Neural progenitor cell (in vitro differentiated cells): ENCODE data around the gene PSME2. TPM values are rescaled to one million over a fixed set of nuclear protein-coding genes. Genes with fewer than 3 reads are reported as not detected.

Experiments
- DNase-seq: peaks from one replicate; pipeline ENCODE4 v3.0.0-alpha.2; 2016; ENCODE audit warnings: low spot score
- H2AFZ ChIP-seq: fragments of 200-600 bp; sonication (generic); replicated peaks from 2 replicates; pipeline ENCODE4 v1.6.1; 2016; ENCODE audit warnings: antibody characterized with exemption
- H3F3A ChIP-seq: fragments of 200-600 bp; sonication (generic); 2 replicates; pipeline ENCODE4 v1.6.1; 2016; ENCODE audit warnings: antibody characterized with exemption, low read depth
- H3K27ac ChIP-seq: fragments of 200-600 bp; sonication (generic); 2 replicates; pipeline ENCODE4 v1.5.1; 2016; ENCODE audit warnings: mild to moderate bottlenecking
- H3K27me3 ChIP-seq: fragments of 200-600 bp; sonication (generic); 2 replicates; pipeline ENCODE4 v1.6.1; 2016; ENCODE audit warnings: mild to moderate bottlenecking, moderate library complexity
- H3K36me3 ChIP-seq: fragments of 200-600 bp; sonication (generic); 2 replicates; pipeline ENCODE4 v1.5.1; 2016
- H3K4me1 ChIP-seq: fragments of 200-600 bp; sonication (generic); 2 replicates; pipeline ENCODE4 v1.6.1; 2016; ENCODE audit warnings: mixed run types
- H3K4me2 ChIP-seq: fragments of 200-600 bp; sonication (generic); 2 replicates; pipeline ENCODE4 v1.6.1; 2016
- H3K4me3 ChIP-seq: fragments of 200-600 bp; sonication (generic); 2 replicates; pipeline ENCODE4 v1.5.1; 2016
- H3K79me2 ChIP-seq: fragments of 200-600 bp; sonication (generic); 2 replicates; pipeline ENCODE4 v1.6.1; 2016; ENCODE audit warnings: low read depth
- H3K9ac ChIP-seq: fragments of 200-600 bp; sonication (generic); 2 replicates; pipeline ENCODE4 v1.6.1; 2016
- H3K9me3 ChIP-seq: fragments of 200-600 bp; sonication (generic); 2 replicates; pipeline ENCODE4 v1.5.1; 2016; ENCODE audit warnings: low read depth
- H4K20me1 ChIP-seq: fragments of 200-600 bp; sonication (generic); 2 replicates; pipeline ENCODE4 v1.6.1; 2016; ENCODE audit warnings: low read depth
- H3K27ac Mint-ChIP-seq: 3 replicates; pipeline ENCODE4 v1.8.0; 2021; ENCODE audit warnings: mixed read lengths
- H3K27me3 Mint-ChIP-seq: 2 replicates; pipeline ENCODE4 v1.8.0; 2022; ENCODE audit warnings: low read depth, mild to moderate bottlenecking, inconsistent platforms, moderate library complexity, mixed read lengths; ENCODE audit not compliant: insufficient read depth
- H3K36me3 Mint-ChIP-seq: 3 replicates; pipeline ENCODE4 v1.8.0; 2021; ENCODE audit warnings: mixed read lengths
- H3K4me1 Mint-ChIP-seq: 3 replicates; pipeline ENCODE4 v1.8.0; 2021; ENCODE audit warnings: mixed read lengths
- H3K4me3 Mint-ChIP-seq: 3 replicates; pipeline ENCODE4 v1.8.0; 2021; ENCODE audit warnings: mild to moderate bottlenecking, moderate library complexity, mixed read lengths
- H3K9me3 Mint-ChIP-seq: 3 replicates; pipeline ENCODE4 v1.8.0; 2020; ENCODE audit warnings: mixed read lengths
- EZH2 ChIP-seq: fragments of 200-600 bp; sonication (generic); IDR thresholded peaks from 2 replicates; pipeline ENCODE4 v1.6.1; 2017; ENCODE audit warnings: antibody characterized with exemption, mild to moderate bottlenecking, moderate library complexity
- EZH2phosphoT487 ChIP-seq: fragments of 200-600 bp; sonication (generic); IDR thresholded peaks from 2 replicates; pipeline ENCODE4 v1.6.1; 2017; ENCODE audit warnings: antibody characterized with exemption
- total RNA-seq: library from RNA; depleted of rRNA; stranded (reverse); fragments of >200 nt; gene quantifications from 2 replicates; pipeline ENCODE4 v1.2.3, GENCODE V29; 2015; ENCODE audit warnings: low replicate concordance
- TF ChIP-seq, protein P1 (sequence below): fragments of 200-600 bp; sonication (generic); IDR thresholded peaks from 2 replicates; pipeline ENCODE4 v1.5.1; 2017; ENCODE audit warnings: antibody characterized with exemption, mild to moderate bottlenecking

PSME2 gene
- total RNA-seq, 1 donor from 2014 or later, result 43.5 TPM

DNA sequence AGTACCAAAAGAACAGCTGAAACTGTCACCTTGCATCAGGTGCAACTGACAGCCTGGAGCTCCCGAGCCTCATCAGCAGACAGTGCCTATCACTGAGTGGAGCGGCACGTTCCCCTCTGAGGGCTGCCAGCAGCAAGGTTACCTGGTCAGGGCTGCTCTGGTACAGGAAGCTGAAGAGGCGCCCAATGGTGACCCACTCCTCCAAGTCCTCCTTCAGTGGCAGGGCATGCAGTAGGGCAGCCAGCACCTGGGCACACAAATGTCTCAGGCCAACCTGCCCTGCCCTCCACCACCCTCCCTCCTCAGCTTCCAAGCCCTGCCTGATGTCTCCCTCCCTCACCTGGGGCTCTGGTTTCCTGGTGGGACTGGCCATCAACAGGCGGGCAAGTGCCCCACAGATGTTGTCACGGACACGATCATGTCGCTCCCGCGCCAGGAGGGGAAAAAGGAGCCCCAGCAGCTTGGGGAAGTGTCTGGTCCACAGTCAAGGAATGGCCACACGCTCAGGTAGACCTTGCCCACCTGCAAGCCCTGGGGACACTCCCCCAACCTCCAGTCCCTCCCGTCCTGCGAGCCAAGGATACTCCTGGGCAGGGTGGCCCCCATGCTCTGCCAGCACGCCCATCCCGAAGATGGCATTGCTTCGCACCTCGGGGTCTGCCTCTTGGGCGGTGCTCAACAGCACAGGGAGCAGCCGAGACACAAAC is 35.1 kb upstream of the PSME2 start:
- no peak for TF ChIP-seq EZH2
- TF ChIP-seq, protein P1, sequence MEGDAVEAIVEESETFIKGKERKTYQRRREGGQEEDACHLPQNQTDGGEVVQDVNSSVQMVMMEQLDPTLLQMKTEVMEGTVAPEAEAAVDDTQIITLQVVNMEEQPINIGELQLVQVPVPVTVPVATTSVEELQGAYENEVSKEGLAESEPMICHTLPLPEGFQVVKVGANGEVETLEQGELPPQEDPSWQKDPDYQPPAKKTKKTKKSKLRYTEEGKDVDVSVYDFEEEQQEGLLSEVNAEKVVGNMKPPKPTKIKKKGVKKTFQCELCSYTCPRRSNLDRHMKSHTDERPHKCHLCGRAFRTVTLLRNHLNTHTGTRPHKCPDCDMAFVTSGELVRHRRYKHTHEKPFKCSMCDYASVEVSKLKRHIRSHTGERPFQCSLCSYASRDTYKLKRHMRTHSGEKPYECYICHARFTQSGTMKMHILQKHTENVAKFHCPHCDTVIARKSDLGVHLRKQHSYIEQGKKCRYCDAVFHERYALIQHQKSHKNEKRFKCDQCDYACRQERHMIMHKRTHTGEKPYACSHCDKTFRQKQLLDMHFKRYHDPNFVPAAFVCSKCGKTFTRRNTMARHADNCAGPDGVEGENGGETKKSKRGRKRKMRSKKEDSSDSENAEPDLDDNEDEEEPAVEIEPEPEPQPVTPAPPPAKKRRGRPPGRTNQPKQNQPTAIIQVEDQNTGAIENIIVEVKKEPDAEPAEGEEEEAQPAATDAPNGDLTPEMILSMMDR, result no peak
- no peak for TF ChIP-seq EZH2phosphoT487
- Mint-ChIP-seq H3K27me3 (peaks cover 3% of the 10 kb centered on the region), H3K4me3 (no peak overlapping the region), H3K27ac (no peak overlapping the region), H3K9me3 (no peaks in the 10 kb centered on the region), H3K36me3 (peaks cover 22% of the 10 kb centered on the region), H3K4me1 (no peaks in the 10 kb centered on the region)
- no peak overlapping the region for H3K9ac ChIP-seq
- H3K4me2 ChIP-seq, result no peak overlapping the region
- H2AFZ ChIP-seq, result no peak overlapping the region
- no peak for DNase-seq
- no peak overlapping the region for H3K4me3 ChIP-seq
- no peaks in the 10 kb centered on the region for H3K9me3 ChIP-seq
- peaks cover 14% of the 10 kb centered on the region for H4K20me1 ChIP-seq
- H3K36me3 ChIP-seq, result no peaks in the 10 kb centered on the region
- no peaks in the 10 kb centered on the region for H3K4me1 ChIP-seq
- H3K27me3 ChIP-seq, result no peaks in the 10 kb centered on the region
- H3F3A ChIP-seq, result peaks cover 4% of the 10 kb centered on the region
- H3K79me2 ChIP-seq, result no peaks in the 10 kb centered on the region
- no peak overlapping the region for H3K27ac ChIP-seq

DNA sequence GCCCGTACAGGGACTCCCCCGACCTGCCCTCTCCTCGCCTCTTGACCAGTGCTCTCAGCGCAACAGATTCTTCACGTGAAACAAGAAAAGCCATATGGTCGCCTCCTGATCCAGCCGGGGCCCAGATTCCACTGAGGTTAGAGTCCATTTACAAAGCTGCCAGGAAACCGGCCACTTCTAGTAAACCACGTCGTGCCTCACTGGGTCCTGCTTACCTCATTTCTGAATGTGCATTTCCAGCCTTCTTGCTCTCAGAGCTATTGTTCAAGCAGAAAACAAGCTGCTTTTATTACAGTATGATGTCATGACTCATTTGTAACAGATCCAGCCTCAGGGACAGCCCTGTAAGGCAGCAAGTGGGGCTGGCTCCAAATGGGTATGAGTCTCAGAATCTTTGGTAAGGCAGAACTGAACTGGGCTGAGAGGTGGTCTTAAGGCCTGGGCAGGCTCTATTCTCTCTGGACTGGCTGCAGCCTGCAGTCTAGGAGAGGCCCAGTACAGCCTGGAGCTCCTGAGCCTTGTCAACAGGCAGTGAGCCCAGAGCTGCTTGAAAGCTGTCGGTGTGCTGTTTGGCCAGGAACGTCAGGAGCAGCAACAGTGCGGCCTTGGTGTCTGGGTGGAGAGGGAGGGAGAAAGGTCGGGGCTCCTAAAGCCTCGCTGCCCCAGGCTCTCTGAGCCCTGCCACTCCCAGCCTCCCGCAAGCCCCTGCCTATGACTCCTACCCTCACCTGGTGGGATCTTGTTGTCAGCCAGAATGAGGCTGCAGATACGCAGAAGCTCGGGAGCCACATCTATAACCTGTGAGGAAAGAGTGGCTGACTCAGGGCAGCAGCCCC is 33.8 kb upstream of the PSME2 start:
- H3K79me2 ChIP-seq, result no peaks in the 10 kb centered on the region
- peaks cover 7% of the 10 kb centered on the region for H3F3A ChIP-seq
- H3K4me2 ChIP-seq, result no peak overlapping the region
- peaks cover 14% of the 10 kb centered on the region for H4K20me1 ChIP-seq
- no peaks in the 10 kb centered on the region for H3K4me1 ChIP-seq
- H3K27me3 ChIP-seq, result no peaks in the 10 kb centered on the region
- peak overlapping the region; percentile 4 for H3K4me3 Mint-ChIP-seq
- H3K9ac ChIP-seq, result no peak overlapping the region
- no peaks in the 10 kb centered on the region for H3K9me3 ChIP-seq
- no peak for DNase-seq
- TF ChIP-seq, protein P1, result no peak
- TF ChIP-seq EZH2, result no peak
- TF ChIP-seq EZH2phosphoT487, result no peak
- no peak overlapping the region for H3K4me3 ChIP-seq
- peaks cover 3% of the 10 kb centered on the region for H3K27me3 Mint-ChIP-seq
- H3K9me3 Mint-ChIP-seq, result no peaks in the 10 kb centered on the region
- no peak overlapping the region for H3K27ac Mint-ChIP-seq
- peaks cover 21% of the 10 kb centered on the region for H3K36me3 Mint-ChIP-seq
- no peak overlapping the region for H2AFZ ChIP-seq
- no peaks in the 10 kb centered on the region for H3K36me3 ChIP-seq
- H3K27ac ChIP-seq, result no peak overlapping the region
- H3K4me1 Mint-ChIP-seq, result no peaks in the 10 kb centered on the region

DNA sequence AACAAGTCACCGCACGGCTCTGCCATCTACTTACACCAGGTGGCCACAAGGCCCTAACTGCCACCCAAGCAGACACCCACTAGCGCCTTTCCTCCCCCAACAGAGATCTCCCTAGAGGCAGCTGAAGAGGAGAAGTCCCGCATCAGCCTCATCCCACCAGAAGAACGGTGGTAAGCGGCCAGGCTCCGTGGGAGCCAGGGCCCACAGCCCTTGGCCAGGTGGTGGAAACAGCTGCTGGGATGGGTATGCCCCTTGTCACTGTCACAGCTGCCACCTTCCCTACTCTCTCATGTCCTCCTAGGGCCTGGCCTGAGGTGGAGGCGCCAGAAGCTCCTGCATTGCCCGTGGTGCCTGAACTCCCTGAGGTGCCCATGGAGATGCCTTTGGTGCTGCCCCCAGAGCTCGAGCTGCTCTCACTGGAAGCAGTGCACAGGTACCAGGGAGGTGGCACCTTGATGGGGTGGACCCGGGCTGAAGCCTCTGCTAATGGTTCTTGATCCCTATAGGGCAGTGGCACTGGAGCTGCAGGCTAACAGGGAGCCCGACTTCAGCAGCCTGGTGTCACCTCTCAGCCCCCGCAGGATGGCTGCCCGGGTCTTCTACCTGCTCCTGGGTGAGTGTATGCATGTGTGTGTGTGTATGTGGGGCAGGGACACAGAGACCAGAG is 33.0 kb upstream of the PSME2 start:
- H3K9ac ChIP-seq, result no peak overlapping the region
- DNase-seq, result no peak
- H3F3A ChIP-seq, result peaks cover 7% of the 10 kb centered on the region
- Mint-ChIP-seq H3K4me1 (peaks cover 3% of the 10 kb centered on the region), H3K9me3 (no peaks in the 10 kb centered on the region), H3K27ac (peak overlapping the region; percentile 79), H3K27me3 (peaks cover 3% of the 10 kb centered on the region), H3K4me3 (no peak overlapping the region), H3K36me3 (peaks cover 20% of the 10 kb centered on the region)
- no peak overlapping the region for H3K4me3 ChIP-seq
- no peak overlapping the region for H3K27ac ChIP-seq
- no peak for TF ChIP-seq EZH2
- TF ChIP-seq, protein P1, result no peak
- TF ChIP-seq EZH2phosphoT487, result no peak
- no peaks in the 10 kb centered on the region for H3K36me3 ChIP-seq
- no peaks in the 10 kb centered on the region for H3K9me3 ChIP-seq
- peaks cover 14% of the 10 kb centered on the region for H4K20me1 ChIP-seq
- H2AFZ ChIP-seq, result no peak overlapping the region
- no peaks in the 10 kb centered on the region for H3K4me1 ChIP-seq
- H3K27me3 ChIP-seq, result no peaks in the 10 kb centered on the region
- no peak overlapping the region for H3K4me2 ChIP-seq
- H3K79me2 ChIP-seq, result no peaks in the 10 kb centered on the region
